H9 (cell line): ENCODE measurements around the gene PPM1M. TPM values are rescaled to one million over a fixed set of nuclear protein-coding genes. Genes with fewer than 3 reads are reported as not detected.

Experiments used
- DNase-seq: peaks from one replicate; pipeline ENCODE4 v3.0.0-alpha.2; 2017
- H2AFZ ChIP-seq: one replicate; pipeline ENCODE4 v1.6.1; 2013; ENCODE audit warnings: mild to moderate bottlenecking, low read length, control low read depth, moderate library complexity
- H2AK5ac ChIP-seq: 2 replicates; pipeline ENCODE4 v1.6.1; 2013; ENCODE audit warnings: low read length, control low read depth, mixed read lengths; ENCODE audit not compliant: insufficient read length
- H2BK120ac ChIP-seq: one replicate; pipeline ENCODE4 v1.6.1; 2013; ENCODE audit warnings: low read depth, mild to moderate bottlenecking, low read length, control low read depth, inconsistent platforms; ENCODE audit not compliant: poor library complexity, severe bottlenecking
- H2BK12ac ChIP-seq: 2 replicates; pipeline ENCODE4 v1.6.1; 2013; ENCODE audit warnings: low read length, control low read depth, mixed read lengths, low read depth; ENCODE audit not compliant: insufficient read length
- H2BK15ac ChIP-seq: 2 replicates; pipeline ENCODE4 v1.6.1; 2013; ENCODE audit warnings: low read depth, low read length, control low read depth
- H2BK20ac ChIP-seq: one replicate; pipeline ENCODE4 v1.6.1; 2013; ENCODE audit warnings: low read depth, mild to moderate bottlenecking, low read length, control low read depth, inconsistent platforms; ENCODE audit not compliant: poor library complexity, severe bottlenecking
- H2BK5ac ChIP-seq: 2 replicates; pipeline ENCODE4 v1.6.1; 2013; ENCODE audit warnings: low read length, control low read depth, mixed read lengths; ENCODE audit not compliant: insufficient read length
- H3K14ac ChIP-seq: 2 replicates; pipeline ENCODE4 v1.6.1; 2013; ENCODE audit warnings: low read length, control low read depth; ENCODE audit not compliant: insufficient read depth
- H3K18ac ChIP-seq: 2 replicates; pipeline ENCODE4 v1.6.1; 2013; ENCODE audit warnings: low read depth, mild to moderate bottlenecking, mixed read lengths, low read length, control low read depth; ENCODE audit not compliant: insufficient read length
- H3K23ac ChIP-seq: 2 replicates; pipeline ENCODE4 v1.6.1; 2013; ENCODE audit warnings: low read length, control low read depth, mixed read lengths, low read depth; ENCODE audit not compliant: insufficient read length
- H3K23me2 ChIP-seq: 2 replicates; pipeline ENCODE4 v1.6.1; 2013; ENCODE audit warnings: low read depth, mild to moderate bottlenecking, mixed read lengths, low read length, control low read depth; ENCODE audit not compliant: insufficient read length, poor library complexity, severe bottlenecking
- H3K27ac ChIP-seq: 2 replicates; pipeline ENCODE4 v1.5.1; 2013; ENCODE audit warnings: low read length, control low read depth, mixed read lengths, low read depth; ENCODE audit not compliant: insufficient read length
- H3K27me3 ChIP-seq: 2 replicates; pipeline ENCODE4 v1.6.1; 2013; ENCODE audit warnings: low read length, control low read depth, inconsistent platforms; ENCODE audit not compliant: insufficient read depth
- H3K4ac ChIP-seq: 2 replicates; pipeline ENCODE4 v1.6.1; 2013; ENCODE audit warnings: low read depth, mild to moderate bottlenecking, control low read depth, inconsistent platforms, low read length, moderate library complexity
- H3K4me1 ChIP-seq: 2 replicates; pipeline ENCODE4 v1.6.1; 2013; ENCODE audit warnings: low read length, control low read depth, inconsistent platforms; ENCODE audit not compliant: insufficient read depth
- H3K4me2 ChIP-seq: 2 replicates; pipeline ENCODE4 v1.6.1; 2013; ENCODE audit warnings: low read length, control low read depth, mixed read lengths; ENCODE audit not compliant: insufficient read length, insufficient read depth
- H3K56ac ChIP-seq: 2 replicates; pipeline ENCODE4 v1.6.1; 2013; ENCODE audit warnings: low read depth, mild to moderate bottlenecking, mixed read lengths, low read length, control low read depth; ENCODE audit not compliant: insufficient read length
- H3K79me1 ChIP-seq: 2 replicates; pipeline ENCODE4 v1.6.1; 2013; ENCODE audit warnings: low read depth, mild to moderate bottlenecking, moderate library complexity, low read length, control low read depth, inconsistent platforms; ENCODE audit not compliant: insufficient read depth, poor library complexity, severe bottlenecking
- H3K79me2 ChIP-seq: 2 replicates; pipeline ENCODE4 v1.6.1; 2013; ENCODE audit warnings: low read length, control low read depth, inconsistent platforms; ENCODE audit not compliant: insufficient read depth
- H3K9ac ChIP-seq: 2 replicates; pipeline ENCODE4 v1.6.1; 2013; ENCODE audit warnings: low read length, control low read depth, mixed read lengths; ENCODE audit not compliant: insufficient read length; ENCODE audit errors: extremely low read depth
- H3K9me3 ChIP-seq: one replicate; pipeline ENCODE4 v1.6.1; 2013; ENCODE audit warnings: low read depth, low read length, inconsistent platforms; ENCODE audit not compliant: control insufficient read depth
- H3T11ph ChIP-seq: one replicate; pipeline ENCODE4 v1.6.1; 2013; ENCODE audit warnings: mild to moderate bottlenecking, low read length, control low read depth, inconsistent platforms
- H4K20me1 ChIP-seq: one replicate; pipeline ENCODE4 v1.6.1; 2013; ENCODE audit not compliant: control insufficient read depth, insufficient read length, insufficient read depth
- H4K5ac ChIP-seq: 2 replicates; pipeline ENCODE4 v1.6.1; 2013; ENCODE audit warnings: low read depth, mild to moderate bottlenecking, mixed read lengths, low read length, control low read depth; ENCODE audit not compliant: insufficient read length
- H4K8ac ChIP-seq: replicated peaks from 2 replicates; pipeline ENCODE4 v1.6.1; 2013; ENCODE audit warnings: low read length, control low read depth, mixed read lengths, low read depth; ENCODE audit not compliant: insufficient read length
- H4K91ac ChIP-seq: 2 replicates; pipeline ENCODE4 v1.6.1; 2013; ENCODE audit warnings: low read depth, mild to moderate bottlenecking, moderate library complexity, mixed read lengths, low read length, control low read depth; ENCODE audit not compliant: insufficient read length
- H3K27ac Mint-ChIP-seq, 3 experiments: 2 replicates in 2 of 3; 3 replicates in 1 of 3; pipeline ENCODE4 v1.8.0; 2020 to 2021; ENCODE audit warnings: mixed read lengths in 3 of 3, mild to moderate bottlenecking in 1 of 3, moderate library complexity in 1 of 3
- H3K27me3 Mint-ChIP-seq: 2 replicates; pipeline ENCODE4 v1.8.0; 2021; ENCODE audit warnings: low read depth, mild to moderate bottlenecking, moderate library complexity, mixed read lengths
- H3K36me3 Mint-ChIP-seq, 3 experiments: 2 replicates in 2 of 3; 3 replicates in 1 of 3; pipeline ENCODE4 v1.8.0; 2020 to 2021; ENCODE audit warnings: low read depth in 3 of 3, mixed read lengths in 3 of 3; ENCODE audit not compliant: insufficient read depth in 1 of 3
- H3K4me1 Mint-ChIP-seq, 2 experiments: 2 replicates each; pipeline ENCODE4 v1.8.0; 2020; ENCODE audit warnings: mixed read lengths in 2 of 2
- H3K4me3 Mint-ChIP-seq, 2 experiments: 2 replicates in 1 of 2; 3 replicates in 1 of 2; pipeline ENCODE4 v1.8.0; 2020 to 2021; ENCODE audit warnings: mild to moderate bottlenecking in 2 of 2, mixed read lengths in 2 of 2, moderate library complexity in 1 of 2
- H3K9me3 Mint-ChIP-seq, 2 experiments: 2 replicates in 1 of 2; 3 replicates in 1 of 2; pipeline ENCODE4 v1.8.0; 2020; ENCODE audit warnings: mild to moderate bottlenecking in 2 of 2, mixed read lengths in 2 of 2, moderate library complexity in 1 of 2
- CTCF ChIP-seq: fragments of 200-600 bp; sonication (generic); conservative IDR thresholded peaks from 3 replicates; pipeline ENCODE4 v1.8.0; 2021; ENCODE audit warnings: antibody characterized with exemption, mild to moderate bottlenecking
- WGBS: extraction: QIAGEN DNeasy Blood & Tissue Kit; methylation state at CpG from one replicate; pipeline ENCODE4 v1.1.7; 2013; ENCODE audit warnings: missing lambda C conversion rate, low lambda C conversion rate, mixed read lengths; ENCODE audit not compliant: insufficient read length; ENCODE audit errors: extremely low coverage; 5-methylcytosine and 5-hydroxymethylcytosine counted together
- total RNA-seq: library from RNA; stranded (reverse); gene quantifications from 2 replicates; pipeline ENCODE4 v1.2.1, GENCODE V29; 2021

Gene PPM1M
- total RNA-seq, 1 experiment from 2014 or later, result 7.4 TPM

GRCh38 chr3:52228266-52228665 is 17.3 kb upstream of the PPM1M start:
- H2BK20ac ChIP-seq, result no peak overlapping the region
- Mint-ChIP-seq H3K4me3 (no peak overlapping the region), H3K27ac (peak overlapping the region in 1 of 3 experiments; percentile 36; a peak in 1 of 7 replicates), H3K9me3 (no peaks in the 10 kb centered on the region; a peak in 2 of 5 replicates), H3K36me3 (peaks cover 12 to 27% (median 24%) of the 10 kb centered on the region in 3 experiments), H3K27me3 (no peaks in the 10 kb centered on the region; the same call in 1 of the 2 replicates), H3K4me1 (peaks cover 0 to 14% of the 10 kb centered on the region in 2 experiments; a peak in 3 of 4 replicates)
- no peak overlapping the region for H2BK15ac ChIP-seq
- no peaks in the 10 kb centered on the region for H3K9me3 ChIP-seq
- TF ChIP-seq CTCF, result no peak
- H3K27ac ChIP-seq, result no peak overlapping the region
- H3K79me1 ChIP-seq, result no peaks in the 10 kb centered on the region
- H3K4me1 ChIP-seq, result no peaks in the 10 kb centered on the region
- H2AFZ ChIP-seq, result no peak overlapping the region
- H4K5ac ChIP-seq, result no peak overlapping the region
- no peaks in the 10 kb centered on the region for H3K23me2 ChIP-seq
- H3K56ac ChIP-seq, result no peak overlapping the region
- H4K91ac ChIP-seq, result no peak overlapping the region
- H3K14ac ChIP-seq, result no peak overlapping the region
- no peak overlapping the region for H3K9ac ChIP-seq
- no peaks in the 10 kb centered on the region for H3K79me2 ChIP-seq
- no peak overlapping the region for H3K4me2 ChIP-seq
- H2BK5ac ChIP-seq, result no peak overlapping the region
- no peak overlapping the region for H3T11ph ChIP-seq
- no peaks in the 10 kb centered on the region for H3K27me3 ChIP-seq
- H4K20me1 ChIP-seq, result no peaks in the 10 kb centered on the region
- H3K4ac ChIP-seq, result no peak overlapping the region
- no CpG with 5 or more reads among the region's 10 CpGs for WGBS
- DNase-seq, result no peak
- no peak overlapping the region for H2BK120ac ChIP-seq
- no peak overlapping the region for H3K18ac ChIP-seq
- H2AK5ac ChIP-seq, result no peak overlapping the region
- no peak overlapping the region for H4K8ac ChIP-seq
- H2BK12ac ChIP-seq, result no peak overlapping the region
- H3K23ac ChIP-seq, result no peak overlapping the region
